Measurements from ENCODE around the gene HIVEP3. TPM values are rescaled to one million over a fixed set of nuclear protein-coding genes. Genes with fewer than 3 reads are reported as not detected.

The HIVEP3 gene
- polyA plus RNA-seq, 10 donors = 1.9 to 3.8 (median 2.7) TPM

DNA sequence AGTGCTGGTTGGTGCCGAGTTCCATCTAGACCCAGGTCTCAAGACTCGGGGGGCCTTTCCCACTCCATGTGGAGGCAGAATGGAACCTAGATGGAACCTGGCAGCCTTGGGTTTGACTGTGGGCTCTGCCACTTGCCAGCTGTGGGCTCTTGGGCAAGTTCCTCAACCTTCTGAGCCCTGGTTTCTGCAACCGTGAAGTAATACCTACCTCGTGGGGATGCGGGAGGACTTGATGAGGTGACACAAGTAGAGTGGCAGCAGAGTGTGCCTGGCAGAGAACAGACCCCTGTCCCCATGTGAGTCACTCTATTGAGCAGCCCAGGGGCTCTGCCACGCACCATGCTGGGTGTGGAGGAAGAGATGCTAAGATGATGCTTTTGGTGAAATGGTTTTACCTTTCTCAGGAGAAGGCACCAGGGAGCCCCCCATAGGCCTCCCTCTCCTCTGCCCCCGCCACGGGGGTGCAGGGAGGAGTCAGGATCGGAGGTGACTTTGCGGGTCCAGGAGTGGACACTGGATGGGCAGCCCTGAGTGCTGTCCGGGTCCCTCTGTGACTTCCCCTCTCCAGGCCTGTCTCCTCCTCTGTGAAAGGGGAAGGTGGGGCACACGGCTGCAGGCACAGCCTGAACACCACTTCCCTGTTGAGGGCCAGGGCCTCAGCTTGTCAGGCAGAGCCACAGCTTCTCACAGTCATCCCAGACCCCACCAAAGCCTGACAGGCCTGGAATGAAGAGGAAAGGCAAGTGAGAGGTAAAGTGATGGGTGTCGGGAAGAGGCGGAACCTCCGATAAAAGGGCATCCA lies 397.6 kb downstream of the HIVEP3 start:
- DNase-seq = no peak

DNA sequence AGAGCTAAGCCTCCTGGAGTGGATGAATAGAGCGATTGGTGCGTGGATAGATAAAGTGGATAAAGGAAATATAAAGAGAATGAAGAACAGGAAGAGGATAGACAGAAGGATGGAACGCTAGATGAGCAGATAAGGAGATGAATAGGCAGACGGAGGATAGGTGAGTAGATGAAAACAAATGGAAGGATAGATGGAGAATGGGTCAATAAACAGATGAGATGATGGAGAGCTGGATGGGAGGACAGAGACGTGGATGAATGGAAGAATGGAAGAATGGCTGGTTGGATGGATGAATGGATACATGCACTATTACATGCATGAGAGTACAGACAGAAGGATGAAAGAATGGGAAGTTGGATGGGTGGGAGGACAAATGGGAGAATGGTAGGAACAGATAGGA lies 399.1 kb downstream of the HIVEP3 start:
- no peak for DNase-seq

DNA sequence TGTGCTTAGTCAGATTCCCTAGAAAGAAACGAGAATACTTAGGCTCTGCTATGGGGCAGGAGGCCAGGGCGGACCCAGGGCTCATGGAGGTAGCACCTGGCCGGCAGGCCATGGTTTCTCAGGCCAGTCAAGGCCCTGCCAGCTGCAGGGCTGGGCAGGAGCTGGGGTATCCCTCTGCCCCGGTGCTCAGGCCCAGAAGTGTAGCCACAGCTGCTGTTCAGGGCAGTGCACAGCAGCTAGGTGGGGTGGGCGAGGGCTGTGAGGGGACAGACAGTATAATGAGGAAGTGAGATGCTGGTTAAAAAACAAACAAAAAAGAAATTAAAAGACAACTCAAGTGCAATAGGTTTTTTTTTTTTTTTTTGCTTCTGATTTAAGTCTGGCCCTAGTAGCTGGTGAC lies 400.3 kb downstream of the HIVEP3 start:
- DNase-seq = no peak

DNA sequence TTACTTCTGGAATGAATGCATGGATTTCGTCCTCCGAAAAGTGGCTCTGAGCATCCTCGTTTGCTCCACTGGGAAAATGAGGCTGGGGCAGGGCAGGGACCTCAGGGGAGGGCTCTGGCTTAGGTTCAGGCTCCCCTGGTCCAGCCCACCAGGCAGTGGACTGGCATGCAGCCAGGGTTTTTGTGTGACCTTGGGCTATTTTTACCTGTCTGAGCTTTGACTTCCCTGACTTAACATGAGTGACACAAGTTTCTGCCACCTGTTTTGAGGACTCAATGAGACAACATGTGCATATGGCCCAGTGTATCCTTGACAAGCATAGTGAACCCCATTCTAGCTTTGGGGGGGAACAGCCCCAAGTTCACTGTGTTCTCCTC lies 401.7 kb downstream of the HIVEP3 start:
- no peak for DNase-seq

DNA sequence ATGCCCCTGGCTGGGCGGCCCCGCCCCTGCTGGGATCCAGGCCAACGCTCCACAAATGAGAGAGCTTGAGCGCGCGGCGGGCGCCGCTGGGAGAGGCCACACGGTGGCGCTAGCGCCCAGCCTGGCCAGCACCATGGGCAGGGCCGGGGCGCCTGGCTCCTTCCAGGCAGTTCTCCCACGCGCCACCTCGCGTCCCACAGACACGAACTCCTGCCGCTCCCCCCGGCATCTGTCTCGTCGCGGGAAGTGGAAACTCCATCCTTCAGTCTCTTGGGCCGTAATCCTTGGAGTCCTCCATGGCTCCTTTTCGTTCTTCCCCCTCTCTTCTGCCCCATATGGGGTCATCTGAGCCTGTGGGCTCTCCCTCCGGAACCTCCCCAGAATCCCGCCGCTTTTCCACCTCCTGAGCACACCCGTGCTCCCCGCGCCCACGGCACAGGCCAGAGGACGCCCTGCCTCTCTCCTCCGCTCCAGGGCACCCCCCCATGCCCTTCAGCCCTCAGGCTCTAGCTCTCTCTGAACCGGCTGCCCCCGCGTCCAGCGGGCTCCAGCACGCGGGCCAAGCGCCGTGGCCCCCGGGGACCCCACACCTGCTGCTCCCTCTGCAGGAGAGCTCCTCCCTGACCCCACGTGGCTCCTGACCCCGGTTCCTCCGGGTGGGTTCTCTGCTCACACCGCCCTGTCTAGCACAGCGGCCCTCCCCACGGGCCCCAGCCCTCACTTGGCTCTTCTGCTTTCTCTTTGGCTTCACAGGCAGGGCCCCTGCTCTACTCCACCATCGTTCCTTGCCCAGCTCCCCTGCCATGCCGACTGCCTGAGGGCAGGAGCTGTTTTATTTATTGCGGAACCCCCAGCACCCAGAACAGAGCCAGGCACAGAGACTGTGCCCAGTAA lies 402.3 kb downstream of the HIVEP3 start:
- DNase-seq = peak; percentile 94 to 98 (median 95)

DNA sequence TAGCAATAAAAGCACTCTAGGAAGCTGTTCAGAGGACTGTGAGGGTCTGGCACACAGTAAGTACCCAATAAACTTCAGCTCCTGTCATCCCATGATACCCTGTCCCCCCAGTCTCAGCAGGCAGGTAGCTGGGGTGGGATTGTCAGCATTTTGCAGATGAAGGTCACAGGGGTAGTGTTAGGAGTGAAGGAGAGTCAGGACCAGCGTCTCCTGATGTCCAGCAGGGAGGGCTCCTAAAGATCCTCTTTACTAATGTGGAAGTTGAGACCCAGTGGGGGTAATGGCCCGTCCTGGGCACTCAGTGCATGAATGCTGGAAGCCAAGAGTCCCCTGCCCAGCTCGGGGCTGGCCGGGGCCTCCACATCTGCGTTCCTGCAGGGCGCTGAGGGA lies 402.9 kb downstream of the HIVEP3 start:
- no peak for DNase-seq

DNA sequence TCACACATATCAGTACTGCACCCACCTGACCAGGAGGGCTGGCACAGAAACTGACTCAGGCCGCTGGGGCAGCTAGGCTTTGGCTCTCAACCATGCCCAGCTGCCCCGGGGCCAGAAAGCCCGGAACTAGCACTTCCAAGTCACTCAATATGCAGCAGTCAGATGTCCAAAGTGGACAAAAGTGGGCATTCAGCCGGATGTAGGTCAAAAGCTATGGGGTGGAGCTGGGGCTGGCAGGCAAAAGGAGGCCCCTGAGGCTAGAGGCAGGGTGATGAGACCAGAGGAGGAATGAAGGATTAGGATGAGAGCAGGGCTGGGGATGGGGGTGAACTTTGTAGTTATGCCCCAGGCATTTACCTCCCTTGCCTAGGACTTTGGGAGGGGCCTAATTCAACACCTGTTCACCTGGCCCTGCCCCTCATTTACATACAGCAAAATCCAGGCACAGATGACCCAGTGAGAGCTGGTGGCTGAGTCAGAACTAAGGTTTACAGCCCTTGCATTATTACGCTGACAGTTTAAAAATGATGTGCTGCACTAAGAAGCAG lies 403.5 kb downstream of the HIVEP3 start:
- DNase-seq = no peak

DNA sequence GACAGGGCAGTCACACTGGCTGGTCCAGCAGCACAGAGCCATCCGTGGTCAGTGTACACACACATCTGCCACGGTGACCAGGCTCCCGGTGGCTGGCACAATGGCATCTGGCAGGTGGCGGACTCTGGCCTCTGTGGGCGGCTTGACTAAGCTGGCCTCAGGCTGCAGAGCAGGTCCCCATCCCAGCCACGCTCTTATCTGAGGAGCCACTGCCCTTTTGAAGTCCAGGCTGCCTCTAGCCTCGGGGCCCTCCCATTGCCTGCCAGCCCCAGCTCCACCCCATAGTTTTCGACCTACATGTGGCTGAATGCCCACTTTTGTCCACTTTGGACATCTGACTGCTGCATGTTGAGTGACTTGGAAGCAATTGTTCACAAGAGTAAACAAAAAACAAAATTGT lies 404.3 kb downstream of the HIVEP3 start:
- DNase-seq = no peak

DNA sequence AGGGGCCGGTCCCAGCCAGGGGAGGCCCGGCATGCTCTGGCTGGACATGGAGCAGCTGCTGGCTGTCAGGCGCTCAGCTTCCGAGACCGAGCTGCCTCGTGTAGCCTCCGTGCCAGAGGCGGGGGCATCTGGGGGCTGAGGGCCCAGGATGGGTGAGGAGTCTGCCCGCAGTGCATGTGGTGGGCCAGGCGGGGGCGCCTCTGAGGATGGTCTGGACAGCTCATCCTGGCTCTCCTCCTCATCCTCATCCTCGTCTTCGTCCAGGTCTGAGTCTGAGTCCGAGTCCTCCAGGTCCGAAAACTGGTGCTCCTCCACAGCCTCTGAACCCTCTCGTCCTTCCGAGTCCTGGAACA lies 405.4 kb downstream of the HIVEP3 start:
- no peak for DNase-seq

DNA sequence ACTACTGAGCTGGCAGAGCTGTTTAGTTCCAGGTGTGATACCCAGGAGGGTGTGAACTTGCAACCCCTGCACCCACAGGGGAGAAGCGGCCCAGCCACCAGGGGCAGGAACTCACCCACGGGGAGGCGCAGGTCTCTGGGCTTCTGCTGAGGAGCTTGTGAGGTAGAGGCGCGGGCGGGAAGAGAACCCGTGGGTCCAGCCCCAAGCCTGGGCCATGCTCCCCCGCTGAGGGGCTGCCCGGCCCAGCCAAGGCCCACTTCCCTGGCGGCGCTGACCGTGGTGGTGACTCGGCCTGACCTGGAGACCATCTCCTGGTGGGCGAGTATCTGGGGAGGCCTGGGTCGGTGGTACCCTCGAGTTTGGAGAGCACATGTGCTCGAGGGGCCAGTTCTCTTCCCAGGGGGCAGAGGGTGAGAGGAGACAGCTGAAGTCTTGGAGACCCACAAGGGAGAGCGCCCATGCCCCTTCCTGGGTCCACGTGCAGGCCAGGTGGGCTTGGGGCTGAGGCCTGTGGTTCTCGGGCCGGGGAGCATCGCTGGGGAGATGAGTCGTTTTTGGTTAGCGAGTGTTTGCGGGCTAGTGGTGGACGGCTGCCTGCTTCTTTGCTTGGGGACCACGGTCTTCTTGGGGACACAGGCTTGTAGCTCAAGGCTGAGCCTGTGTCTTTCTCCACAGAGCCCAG lies 405.9 kb downstream of the HIVEP3 start:
- no peak for DNase-seq

DNA sequence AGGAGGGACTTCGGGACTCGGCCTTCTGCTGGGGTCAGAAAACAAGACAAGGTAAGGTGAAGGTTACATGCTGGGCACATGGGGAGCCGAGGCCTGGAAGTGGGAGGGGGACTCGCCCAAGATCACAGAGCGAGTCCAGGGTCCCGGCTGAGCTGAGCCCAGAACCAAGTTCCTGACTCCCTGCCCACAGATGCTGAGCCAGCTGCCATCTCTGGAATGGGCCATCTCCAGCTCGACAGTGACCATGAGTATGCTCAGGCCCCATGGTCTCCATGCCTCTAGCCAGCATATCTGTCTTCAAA lies 407.5 kb downstream of the HIVEP3 start:
- no peak for DNase-seq

DNA sequence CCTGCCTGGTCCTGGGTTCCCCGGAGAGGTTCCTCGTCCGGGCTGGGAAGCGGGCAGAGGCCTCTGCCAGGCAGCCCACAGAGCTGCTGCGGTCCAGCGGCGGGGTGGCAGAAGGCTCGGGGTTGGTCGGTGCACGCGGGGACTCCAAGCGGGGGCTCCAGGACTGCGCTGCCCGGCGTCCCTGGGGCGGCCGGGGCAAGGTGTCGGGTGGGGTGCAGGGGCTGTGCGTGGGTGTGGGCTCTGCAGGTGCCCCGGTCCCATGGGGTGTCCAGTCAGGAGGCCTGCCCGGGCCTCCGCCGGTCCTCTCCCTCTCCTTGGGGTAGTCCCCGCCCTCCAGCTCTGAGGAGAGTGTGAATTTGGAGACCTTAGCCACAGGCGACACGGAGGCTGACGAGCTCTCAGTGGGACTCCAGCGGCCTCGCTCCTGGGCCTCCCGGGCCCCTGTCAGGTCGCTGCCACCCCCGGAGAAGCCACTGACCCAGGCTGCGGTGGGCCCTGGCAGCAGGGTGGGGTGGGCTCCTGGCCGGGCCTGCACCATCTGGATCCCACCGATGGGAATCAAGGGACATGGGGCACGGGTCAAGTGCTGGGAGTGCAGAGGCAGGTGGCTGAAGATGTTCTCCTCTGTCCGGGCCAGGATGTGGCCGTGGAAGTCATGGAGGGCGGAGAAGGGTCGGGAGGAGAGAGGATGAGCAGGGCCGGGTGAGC lies 408.0 kb downstream of the HIVEP3 start:
- DNase-seq = no peak

DNA sequence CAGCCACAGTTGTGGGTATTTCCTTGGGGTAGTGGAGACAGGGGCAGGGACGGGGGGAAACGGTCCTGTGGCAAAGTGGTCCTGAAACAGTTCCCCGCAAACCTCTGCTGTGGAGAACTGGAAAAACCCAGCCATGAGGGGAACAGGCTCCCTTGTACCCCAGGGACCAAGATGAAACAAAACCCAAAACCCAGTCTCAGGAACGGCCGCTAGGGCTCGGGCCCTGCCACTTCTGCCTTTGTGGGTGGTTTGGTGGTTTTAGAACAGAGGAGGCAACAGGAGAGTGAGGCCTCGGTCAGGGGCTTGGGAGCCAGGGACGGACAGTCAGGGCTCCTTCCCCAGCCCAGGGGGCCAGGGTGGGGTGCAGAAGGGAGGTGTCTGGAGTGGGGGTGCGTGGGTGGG lies 409.5 kb downstream of the HIVEP3 start:
- DNase-seq = no peak

DNA sequence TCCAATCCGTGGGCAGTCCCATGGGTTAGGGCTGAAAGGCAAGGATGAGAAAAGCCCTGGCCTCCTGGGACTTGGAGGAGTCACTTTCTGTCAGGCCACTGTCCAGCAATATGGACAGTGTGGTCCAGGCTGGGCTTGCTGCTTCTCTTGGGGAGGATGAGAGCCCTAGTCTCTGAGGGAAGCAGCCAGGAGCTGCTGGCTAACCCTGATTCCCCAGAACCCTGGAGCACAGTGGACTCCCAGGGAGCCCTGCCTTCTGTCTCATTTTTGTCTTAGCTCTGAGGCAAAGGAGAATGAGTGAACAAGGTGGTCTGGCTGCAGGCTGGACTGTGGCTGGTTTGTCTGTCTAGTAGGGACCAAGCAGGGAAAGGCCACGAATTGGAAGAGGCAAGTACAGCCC lies 410.4 kb downstream of the HIVEP3 start:
- DNase-seq = no peak

DNA sequence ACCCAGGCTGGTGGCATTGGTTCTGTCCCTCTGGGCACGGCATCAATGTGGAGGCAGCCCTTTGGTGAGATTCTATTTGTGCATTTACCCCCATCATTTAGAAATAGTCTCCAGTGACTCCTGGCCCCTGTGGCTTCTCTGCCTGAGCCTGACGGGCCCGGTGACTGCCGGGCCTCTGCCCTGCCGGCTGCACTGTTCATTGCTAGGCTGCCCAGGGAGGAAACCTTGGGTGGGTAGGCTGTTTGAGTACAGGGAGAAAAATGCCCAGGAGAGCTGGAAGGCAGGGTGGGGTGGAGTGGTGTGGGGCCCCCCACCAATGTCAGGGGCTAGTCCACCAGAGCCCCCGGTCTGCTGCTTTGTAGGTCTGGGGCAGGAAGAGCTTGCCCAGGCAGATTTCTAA lies 410.9 kb downstream of the HIVEP3 start:
- DNase-seq = no peak

DNA sequence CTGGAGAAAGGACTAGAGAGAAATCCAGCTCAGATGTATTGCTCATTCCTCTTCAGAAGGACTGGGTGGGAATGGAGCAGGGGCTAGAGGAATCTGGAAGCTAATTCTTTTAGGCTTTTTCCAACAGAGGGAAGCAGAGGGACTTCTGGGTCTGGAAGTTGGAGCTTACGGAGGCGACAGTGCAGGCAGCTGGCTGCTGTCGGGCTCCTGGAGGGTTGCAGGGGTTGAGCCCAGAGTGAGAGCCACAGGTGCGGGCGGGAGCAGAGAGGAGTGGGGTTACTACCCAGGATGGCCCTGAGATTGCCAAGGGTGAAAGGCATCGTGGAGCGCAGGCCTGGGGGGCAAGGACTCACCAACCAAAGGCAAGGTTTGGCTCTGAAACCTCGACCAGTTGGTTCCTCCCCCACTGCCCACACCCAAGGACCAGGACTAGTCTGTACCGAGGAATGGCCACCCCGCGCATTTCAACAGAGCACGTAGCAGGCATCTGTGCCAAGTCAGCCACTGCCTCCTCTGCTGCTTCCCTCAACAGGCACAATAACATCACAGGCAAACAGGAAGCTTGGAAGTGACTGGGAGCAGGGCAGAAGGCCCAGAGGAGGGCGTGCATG lies 411.5 kb downstream of the HIVEP3 start:
- DNase-seq = no peak

DNA sequence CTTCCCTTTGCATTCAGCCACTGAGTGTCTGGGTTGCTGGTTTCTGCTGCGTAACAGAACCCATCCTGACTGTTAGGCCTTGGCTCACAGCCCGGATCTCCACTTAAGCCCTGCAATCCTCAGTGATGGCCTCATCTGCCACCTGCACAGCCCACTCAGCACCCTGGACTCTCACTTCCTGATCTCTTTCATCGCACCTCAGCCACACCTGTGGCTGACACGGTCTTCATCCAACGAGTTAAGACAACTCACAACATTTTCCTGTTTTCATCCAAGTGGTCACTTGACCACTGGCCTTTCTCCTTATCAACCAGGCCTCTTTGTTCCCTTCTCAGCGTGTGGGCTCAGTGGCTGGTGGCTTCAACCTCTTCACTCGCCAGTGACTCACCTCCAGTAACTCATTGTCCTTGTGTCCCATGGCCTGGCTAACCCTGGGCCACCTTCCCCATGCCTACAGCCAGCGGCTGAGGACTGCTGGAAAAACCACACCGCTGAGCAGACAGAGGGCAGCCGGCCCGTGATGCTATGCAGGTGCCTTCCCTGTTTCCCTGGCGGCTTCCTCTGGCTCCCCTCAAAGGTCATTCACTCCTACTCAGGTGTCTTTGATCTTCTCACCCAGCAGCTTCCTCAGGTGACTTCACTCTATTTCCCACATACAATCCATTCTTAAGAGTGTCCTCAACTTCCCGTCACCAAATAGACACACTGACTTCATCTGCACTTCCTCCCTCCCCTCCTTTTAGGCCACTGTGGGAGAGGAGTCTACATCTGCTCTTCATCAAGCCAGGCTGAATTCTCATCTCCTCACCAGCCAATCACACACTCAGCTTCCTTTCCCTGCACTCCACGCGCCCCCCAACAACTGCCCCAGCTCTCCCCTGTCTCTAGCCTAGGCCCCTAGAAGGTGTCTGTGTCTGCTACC lies 414.3 kb downstream of the HIVEP3 start:
- DNase-seq = no peak

DNA sequence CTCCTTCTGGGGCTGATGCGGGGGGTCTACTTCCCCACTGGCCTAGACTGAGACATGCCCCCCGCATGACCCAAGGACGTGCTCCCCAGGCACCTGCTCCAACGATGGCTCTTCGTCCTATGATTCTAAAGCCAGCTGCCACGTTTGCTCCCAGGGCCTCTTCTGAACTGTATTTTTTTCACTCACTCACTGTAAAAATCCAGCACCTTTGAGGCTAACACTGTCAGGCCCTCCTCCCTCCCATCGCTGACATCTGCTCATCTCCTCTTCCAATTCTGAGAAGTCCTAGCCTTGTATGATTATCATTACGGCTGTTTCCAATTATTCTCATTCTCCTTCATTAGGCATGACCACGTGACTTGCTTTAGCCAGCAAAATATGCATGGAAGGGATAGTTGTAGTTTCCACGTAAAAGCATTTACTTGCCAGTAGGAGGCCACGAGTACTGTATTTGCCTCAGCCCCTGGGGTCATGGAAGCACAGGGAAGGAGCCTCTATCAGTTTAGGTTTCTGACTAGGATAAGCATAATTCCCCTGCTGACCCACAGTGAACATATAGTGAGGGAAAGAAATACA lies 415.1 kb downstream of the HIVEP3 start:
- DNase-seq = peak in 1 of 3 donors; percentile 70

DNA sequence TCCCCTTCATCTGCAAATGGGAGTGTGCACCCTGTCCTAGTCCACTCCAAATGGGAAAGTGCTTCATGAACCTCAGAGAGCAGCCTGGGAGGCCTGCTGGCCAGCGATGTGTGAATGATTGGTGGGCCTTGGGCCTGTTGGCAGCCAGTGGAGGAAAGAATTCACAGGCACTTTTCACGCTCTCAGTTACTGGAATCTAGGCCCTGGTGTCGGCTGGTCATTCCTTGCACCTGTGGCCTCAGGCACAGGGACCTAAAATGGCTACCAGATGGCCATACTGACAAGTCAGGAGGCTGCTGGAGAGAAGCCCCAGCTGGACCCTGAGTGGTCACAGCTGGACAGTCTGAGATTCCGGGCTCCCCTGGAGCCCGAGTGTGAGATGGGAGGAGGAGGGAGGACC lies 415.8 kb downstream of the HIVEP3 start:
- peak in 1 of 3 donors; percentile 71 for DNase-seq

DNA sequence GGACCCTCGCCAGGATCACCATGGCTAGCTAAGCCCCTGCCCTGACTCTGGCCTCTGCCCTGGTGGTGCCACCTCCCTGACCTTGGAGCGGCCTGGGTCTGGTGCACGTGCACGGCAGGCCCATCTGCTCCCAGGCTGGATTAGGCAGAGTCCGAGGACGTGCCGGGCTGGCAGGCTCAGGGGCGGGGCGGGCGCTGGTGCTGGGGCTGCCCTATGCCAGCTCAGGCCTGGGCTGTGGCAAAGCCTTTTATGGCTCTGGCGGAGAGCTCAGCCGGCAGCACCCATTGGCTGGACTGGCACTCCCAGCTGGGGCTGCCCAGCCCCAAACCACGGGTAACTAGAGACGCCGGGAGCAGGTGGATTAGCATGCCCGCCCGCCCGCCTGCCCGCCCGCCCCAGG lies 417.1 kb downstream of the HIVEP3 start:
- peak in 2 of 3 donors; percentile 69 to 72 for DNase-seq

Measured in muscle of back (tissue), 11 donors.